AG04449 (cell line): ENCODE data around the gene ABR.
A peak's percentile ranks its signal among the peaks of the same experiment; 100 is the strongest.

ENCODE experiments used
- CTCF ChIA-PET: fragments of 350-600 bp; formaldehyde crosslinking; extraction: SDS; loops from one replicate; lab custom pipeline; 2021; ENCODE audit warnings: antibody characterized with exemption; lab: Yijun Ruan, JAX
- POLR2A ChIA-PET: fragments of 400-600, 350-600 bp; formaldehyde crosslinking; extraction: SDS; loops from one replicate; lab custom pipeline; 2020; ENCODE audit warnings: antibody characterized with exemption, inconsistent platforms; lab: Yijun Ruan, JAX
- DNase-seq: peaks from one replicate; pipeline ENCODE4 v3.0.0-alpha.2; 2010; ENCODE audit warnings: low read depth, low spot score
- H3K4me3 ChIP-seq: 2 replicates; pipeline ENCODE4 v1.5.1; 2011; ENCODE audit warnings: low read depth, mild to moderate bottlenecking, control low read depth, low read length
- CTCF ChIP-seq: IDR thresholded peaks from one replicate; pipeline ENCODE4 v1.5.1; 2011; ENCODE audit warnings: mild to moderate bottlenecking, moderate library complexity, low read length, control low read depth, inconsistent platforms; ENCODE audit not compliant: insufficient read depth; ENCODE audit errors: missing control alignments

The ABR gene

GRCh38 chr17:968812-969730 is 210.7 kb downstream of the ABR start:
- no peak for DNase-seq
- CTCF ChIA-PET = interaction anchor here (1.4 kb wide), 1 partner anchor 8 kb away, joined by 4 read pairs; no protein-coding TSS in a partner anchor
- TF ChIP-seq CTCF = no peak
- peak overlapping the region; percentile 43 for H3K4me3 ChIP-seq
- POLR2A ChIA-PET = no interaction called here

GRCh38 chr17:967122-967521 is 212.7 kb downstream of the ABR start:
- ChIA-PET POLR2A (no interaction called here), CTCF (no interaction called here)
- no peak for DNase-seq
- no peak for TF ChIP-seq CTCF
- H3K4me3 ChIP-seq = no peak overlapping the region

- DNase-seq = no peak
- TF ChIP-seq CTCF = no peak
- POLR2A ChIA-PET = interaction anchor here (1.0 kb wide), 1 partner anchor 13 kb away, joined by 3 read pairs; no protein-coding TSS in a partner anchor
- peak overlapping the region; percentile 8; the same call in 1 of the 2 replicates for H3K4me3 ChIP-seq
- CTCF ChIA-PET = interaction anchor here (0.7 to 2.2 kb wide), 8 partner anchors 9 to 248 kb away, joined by 3 to 15 read pairs (median 3); partner anchors contain the start of gene NXN
Observed at GRCh38 chr17:965311-965989, 214.3 kb downstream of the ABR start.

- DNase-seq = no peak
- CTCF ChIA-PET = interaction anchor here (0.9 to 2.2 kb wide), 8 partner anchors 8 to 247 kb away, joined by 3 to 15 read pairs (median 4); no protein-coding TSS in a partner anchor
- no peak overlapping the region; the same call in 1 of the 2 replicates for H3K4me3 ChIP-seq
- TF ChIP-seq CTCF = no peak
- POLR2A ChIA-PET = interaction anchor here (1.0 kb wide), 1 partner anchor 13 kb away, joined by 3 read pairs; no protein-coding TSS in a partner anchor
Observed at GRCh38 chr17:964876-965275, 214.9 kb downstream of the ABR start.

GRCh38 chr17:962670-963069 is 217.1 kb downstream of the ABR start:
- H3K4me3 ChIP-seq = no peak overlapping the region
- CTCF ChIA-PET = no interaction called here

More at GRCh38 chr17:962670-963069, 217.1 kb downstream of the ABR start:
- TF ChIP-seq CTCF = no peak
- DNase-seq = no peak
- POLR2A ChIA-PET = no interaction called here
